B cell (primary cell): Measurements from ENCODE around the gene BHMT2. TPM values are rescaled to one million over a fixed set of nuclear protein-coding genes. Genes with fewer than 3 reads are reported as not detected.

Experiments
- ATAC-seq: fragments of 200-7000 bp; cut with Tn5 transposase; one replicate; pipeline ENCODE4 v1.10.0; 2021; ENCODE audit warnings: low read depth, mild to moderate bottlenecking, moderate number of reproducible peaks, moderate library complexity
- CTCF ChIA-PET: fragments of 350-600 bp; sonication (Branson Sonifier 250); formaldehyde crosslinking; loops from one replicate; lab custom pipeline; 2021; ENCODE audit warnings: antibody characterized with exemption, inconsistent platforms; lab: Charles Lee
- POLR2A ChIA-PET: fragments of 350-600 bp; sonication (Branson Sonifier 250); formaldehyde crosslinking; loops from one replicate; lab custom pipeline; 2021; ENCODE audit warnings: antibody characterized with exemption; lab: Charles Lee
- DNase-seq: peaks from one replicate; pipeline ENCODE4 v3.0.0; 2013
- H2AFZ ChIP-seq: 2 replicates; pipeline ENCODE4 v1.6.1; 2012; ENCODE audit warnings: mild to moderate bottlenecking, low read depth, low read length; ENCODE audit not compliant: insufficient read depth, poor library complexity, severe bottlenecking
- H3K27ac ChIP-seq, 2 donors: 1 replicate in 1 of 2; 2 replicates in 1 of 2; pipeline ENCODE4 v1.5.1; 2012 to 2013; ENCODE audit warnings: low read length in 2 of 2, mild to moderate bottlenecking in 2 of 2, moderate library complexity in 1 of 2
- H3K27me3 ChIP-seq, 4 experiments: fragments of 200-600 bp in 1 of 4; sonication (generic) in 1 of 4; replicated peaks in 1 of 4; 1 replicate in 2 of 4; 2 replicates in 2 of 4; pipeline versions ENCODE4 v1.6.1 to v1.7.0; 2013 to 2016; ENCODE audit warnings: low read length in 3 of 4, mild to moderate bottlenecking in 2 of 4, mixed read lengths in 1 of 4, moderate library complexity in 1 of 4; ENCODE audit not compliant: insufficient read depth in 4 of 4, control insufficient read depth in 3 of 4; ENCODE audit errors: control extremely low read depth in 1 of 4
- H3K36me3 ChIP-seq, 2 experiments: replicated peaks in 1 of 2; 1 replicate in 1 of 2; 2 replicates in 1 of 2; pipeline versions ENCODE4 v1.6.1 to v1.7.1; 2013; ENCODE audit warnings: low read length in 1 of 2; ENCODE audit not compliant: insufficient read depth in 2 of 2, control insufficient read depth in 1 of 2; ENCODE audit errors: control extremely low read depth in 1 of 2, extremely low read depth in 1 of 2
- H3K4me1 ChIP-seq, 2 donors: fragments of 200-600 bp in 1 of 2; sonication (generic) in 1 of 2; 1 replicate in 1 of 2; 2 replicates in 1 of 2; pipeline versions ENCODE4 v1.5.1 to v1.6.1; 2013 to 2017; ENCODE audit warnings: low read length in 2 of 2; ENCODE audit not compliant: control insufficient read depth in 2 of 2, insufficient read depth in 2 of 2
- H3K4me2 ChIP-seq: replicated peaks from 2 replicates; pipeline ENCODE3; 2012; ENCODE audit warnings: mild to moderate bottlenecking, low read depth, low read length; ENCODE audit not compliant: poor library complexity, severe bottlenecking
- H3K4me3 ChIP-seq, 5 experiments: fragments of 200-600 bp in 1 of 5; sonication (generic) in 1 of 5; 1 replicate in 3 of 5; 2 replicates in 2 of 5; pipeline versions ENCODE4 v1.5.1 to v1.7.0; 2011 to 2016; ENCODE audit warnings: low read length in 4 of 5, mild to moderate bottlenecking in 4 of 5, low read depth in 2 of 5, control low read depth in 1 of 5, moderate library complexity in 1 of 5; ENCODE audit not compliant: insufficient read depth in 1 of 5; ENCODE audit errors: control extremely low read depth in 1 of 5, extremely low read depth in 1 of 5
- H3K79me2 ChIP-seq: fragments of 200-600 bp; sonication (generic); one replicate; pipeline ENCODE4 v1.6.0; 2016; ENCODE audit warnings: low read length; ENCODE audit not compliant: control insufficient read depth, insufficient read depth
- H3K9ac ChIP-seq: fragments of 200-600 bp; sonication (generic); 2 replicates; pipeline ENCODE4 v1.6.1; 2017; ENCODE audit warnings: mild to moderate bottlenecking, low read length, moderate library complexity
- H3K9me3 ChIP-seq, 3 donors: one replicate each; pipeline versions ENCODE4 v1.6.1 to v1.7.1; 2013; ENCODE audit warnings: low read length in 2 of 3; ENCODE audit not compliant: control insufficient read depth in 2 of 3, insufficient read depth in 1 of 3; ENCODE audit errors: control extremely low read depth in 1 of 3
- H4K20me1 ChIP-seq: 2 replicates; pipeline ENCODE4 v1.6.0; 2012; ENCODE audit warnings: mild to moderate bottlenecking, low read length; ENCODE audit not compliant: insufficient read depth, control insufficient read depth, poor library complexity, severe bottlenecking
- H3K27ac Mint-ChIP-seq: one replicate; pipeline ENCODE4 v1.8.0; 2021; ENCODE audit warnings: mixed read lengths
- H3K27me3 Mint-ChIP-seq: one replicate; pipeline ENCODE4 v1.8.0; 2021; ENCODE audit warnings: mixed read lengths
- H3K4me1 Mint-ChIP-seq: one replicate; pipeline ENCODE4 v1.8.0; 2021; ENCODE audit warnings: mixed read lengths
- H3K4me3 Mint-ChIP-seq: one replicate; pipeline ENCODE4 v1.8.0; 2021; ENCODE audit warnings: mixed read lengths
- H3K9me3 Mint-ChIP-seq: one replicate; pipeline ENCODE4 v1.8.0; 2022; ENCODE audit warnings: mixed read lengths; ENCODE audit not compliant: insufficient read depth
- CTCF ChIP-seq: fragments of 200-600 bp; IDR thresholded peaks from one replicate; pipeline ENCODE4 v1.8.0; 2022; ENCODE audit warnings: antibody characterized with exemption, mild to moderate bottlenecking
- EZH2 ChIP-seq: IDR thresholded peaks from 2 replicates; pipeline ENCODE4 v1.6.1; 2012; ENCODE audit warnings: borderline replicate concordance, low read depth, mild to moderate bottlenecking, moderate library complexity, low read length; ENCODE audit not compliant: insufficient read depth, poor library complexity, severe bottlenecking
- WGBS: methylation state at CpG from one replicate; pipeline ENCODE4 v1.1.5; 2013; ENCODE audit warnings: missing lambda C conversion rate; ENCODE audit not compliant: insufficient coverage; 5-methylcytosine and 5-hydroxymethylcytosine counted together
- intact Hi-C: fragments of 100-400 bp; cut with micrococcal nuclease; formaldehyde crosslinking; loops from one replicate; pipeline ENCODE4 v1.10.0; 2022
- polyA plus RNA-seq: library from polyadenylated mRNA; depleted of rRNA; stranded (reverse); fragments of >200 nt; gene quantifications from 2 replicates; pipeline ENCODE4 v1.2.3, GENCODE V29; 2012
- total RNA-seq, 2 donors: library from RNA; stranded (reverse); fragments of 120-200 nt in 1 of 2; gene quantifications; 1 replicate in 1 of 2; 2 replicates in 1 of 2; pipeline versions ENCODE4 v1.2.3 to v1.2.4, GENCODE V29; 2013 to 2022

Gene BHMT2
- total and polyA plus RNA-seq, 2 donors (not counting 1 experiment from before 2014, with no cell fraction given), result not detected

GRCh38 chr5:79086116-79086515, 16.5 kb downstream of the BHMT2 start:
- no peak overlapping the region for H3K4me3 ChIP-seq
- no peak overlapping the region for H2AFZ ChIP-seq
- no peaks in the 10 kb centered on the region for H4K20me1 ChIP-seq
- H3K4me1 Mint-ChIP-seq, result no peaks in the 10 kb centered on the region
- WGBS, result 100% methylated on average over 1 of the region's 2 CpGs
- H3K36me3 ChIP-seq, result no peaks in the 10 kb centered on the region
- ATAC-seq (no peak), DNase-seq (no peak)
- no peak for TF ChIP-seq CTCF
- TF ChIP-seq EZH2, result no peak
- H3K9ac ChIP-seq, result no peak overlapping the region
- H3K9me3 Mint-ChIP-seq, result no peaks in the 10 kb centered on the region
- no peaks in the 10 kb centered on the region for H3K9me3 ChIP-seq
- no peak overlapping the region for H3K27ac ChIP-seq
- no peak overlapping the region for H3K4me3 Mint-ChIP-seq
- peaks cover 14% of the 10 kb centered on the region for H3K27me3 Mint-ChIP-seq
- H3K4me1 ChIP-seq, result no peaks in the 10 kb centered on the region
- no peaks in the 10 kb centered on the region for H3K27me3 ChIP-seq
- no peak overlapping the region for H3K27ac Mint-ChIP-seq
- no peaks in the 10 kb centered on the region for H3K79me2 ChIP-seq
- CTCF ChIA-PET, result no interaction called here
- POLR2A ChIA-PET, result no interaction called here
- intact Hi-C loops, result no loop called here
- no peak overlapping the region for H3K4me2 ChIP-seq

- Histone ChIP-seq H2AFZ (no peak overlapping the region), H3K4me1 (no peaks in the 10 kb centered on the region), H3K79me2 (no peaks in the 10 kb centered on the region), H4K20me1 (no peaks in the 10 kb centered on the region), H3K27ac (no peak overlapping the region), H3K4me2 (no peak overlapping the region), H3K4me3 (no peak overlapping the region), H3K9me3 (no peaks in the 10 kb centered on the region), H3K27me3 (peaks cover 0 to 6% (median 0%) of the 10 kb centered on the region in 4 experiments), H3K36me3 (no peaks in the 10 kb centered on the region), H3K9ac (no peak overlapping the region)
- peaks cover 20% of the 10 kb centered on the region for H3K27me3 Mint-ChIP-seq
- intact Hi-C loops, result no loop called here
- 84% methylated on average over 3 of the region's 4 CpGs for WGBS
- no peak for DNase-seq
- H3K27ac Mint-ChIP-seq, result no peak overlapping the region
- ChIA-PET CTCF (no interaction called here), POLR2A (no interaction called here)
- H3K4me1 Mint-ChIP-seq, result no peaks in the 10 kb centered on the region
- ATAC-seq, result no peak
- no peaks in the 10 kb centered on the region for H3K9me3 Mint-ChIP-seq
- no peak overlapping the region for H3K4me3 Mint-ChIP-seq
- TF ChIP-seq EZH2 (no peak), CTCF (no peak)
Observed at GRCh38 chr5:79088507-79088906, 18.9 kb downstream of the BHMT2 start.
